NT2/D1 (cell line): ENCODE results near the gene TXNIP.
"Not testable (repeated sequence)": the region's sequence is repeated elsewhere in the genome, so short reads cannot be mapped to it uniquely, and the experiment has no call there.

ENCODE experiments used
- DNase-seq: peaks from one replicate; pipeline ENCODE4 v3.0.0-alpha.2; 2011; ENCODE audit warnings: low read depth, low spot score
- H3K27me3 ChIP-seq: 2 replicates; pipeline ENCODE4 v1.6.0; 2011; ENCODE audit warnings: mild to moderate bottlenecking; ENCODE audit not compliant: insufficient read length, insufficient read depth
- H3K36me3 ChIP-seq: 2 replicates; pipeline ENCODE4 v1.6.1; 2011; ENCODE audit warnings: mild to moderate bottlenecking, low read length, mixed read lengths; ENCODE audit not compliant: insufficient read depth, insufficient read length
- H3K4me1 ChIP-seq: 2 replicates; pipeline ENCODE4 v1.5.1; 2011; ENCODE audit not compliant: insufficient read depth, insufficient read length
- H3K4me3 ChIP-seq: 2 replicates; pipeline ENCODE4 v1.5.1; 2011; ENCODE audit warnings: low read depth; ENCODE audit not compliant: insufficient read length
- H3K9ac ChIP-seq: 2 replicates; pipeline ENCODE4 v1.6.0; 2011; ENCODE audit warnings: low read depth; ENCODE audit not compliant: insufficient read length
- H3K9me3 ChIP-seq: 2 replicates; pipeline ENCODE4 v1.5.1; 2011; ENCODE audit warnings: mild to moderate bottlenecking, low read length; ENCODE audit not compliant: insufficient read depth
- SUZ12 ChIP-seq: IDR thresholded peaks from 2 replicates; pipeline ENCODE4 v1.6.1; 2011; ENCODE audit not compliant: insufficient read length, insufficient read depth; ENCODE audit errors: extremely low read depth
- YY1 ChIP-seq: IDR thresholded peaks from 2 replicates; pipeline ENCODE4 v1.6.1; 2011; ENCODE audit not compliant: insufficient read length, insufficient read depth
- ZNF274 ChIP-seq: IDR thresholded peaks from 2 replicates; pipeline ENCODE4 v1.6.1; 2011; ENCODE audit warnings: mild to moderate bottlenecking, low read depth, low read length

TXNIP gene

GRCh38 chr1:146029117-146029516, 32.7 kb upstream of the TXNIP start:
- Histone ChIP-seq H3K27me3 (no peaks in the 10 kb centered on the region), H3K4me1 (no peaks in the 10 kb centered on the region), H3K9ac (no peak overlapping the region), H3K9me3 (no peaks in the 10 kb centered on the region; the same call in 1 of the 2 replicates), H3K4me3 (no peak overlapping the region), H3K36me3 (no peaks in the 10 kb centered on the region)
- DNase-seq: no peak
- TF ChIP-seq SUZ12: no peak
- TF ChIP-seq ZNF274: no peak
- TF ChIP-seq YY1: no peak

- H3K9me3 ChIP-seq, H3K4me3 ChIP-seq, H3K36me3 ChIP-seq, H3K4me1 ChIP-seq, H3K9ac ChIP-seq, DNase-seq, H3K27me3 ChIP-seq: not testable (repeated sequence)
Measured at GRCh38 chr1:146026650-146027049, 30.3 kb upstream of the TXNIP start.

- not testable (repeated sequence) for H3K9ac ChIP-seq, H3K9me3 ChIP-seq, H3K4me1 ChIP-seq, H3K4me3 ChIP-seq, H3K27me3 ChIP-seq, DNase-seq, H3K36me3 ChIP-seq
Measured at GRCh38 chr1:146025787-146026495, 29.6 kb upstream of the TXNIP start.

DNA sequence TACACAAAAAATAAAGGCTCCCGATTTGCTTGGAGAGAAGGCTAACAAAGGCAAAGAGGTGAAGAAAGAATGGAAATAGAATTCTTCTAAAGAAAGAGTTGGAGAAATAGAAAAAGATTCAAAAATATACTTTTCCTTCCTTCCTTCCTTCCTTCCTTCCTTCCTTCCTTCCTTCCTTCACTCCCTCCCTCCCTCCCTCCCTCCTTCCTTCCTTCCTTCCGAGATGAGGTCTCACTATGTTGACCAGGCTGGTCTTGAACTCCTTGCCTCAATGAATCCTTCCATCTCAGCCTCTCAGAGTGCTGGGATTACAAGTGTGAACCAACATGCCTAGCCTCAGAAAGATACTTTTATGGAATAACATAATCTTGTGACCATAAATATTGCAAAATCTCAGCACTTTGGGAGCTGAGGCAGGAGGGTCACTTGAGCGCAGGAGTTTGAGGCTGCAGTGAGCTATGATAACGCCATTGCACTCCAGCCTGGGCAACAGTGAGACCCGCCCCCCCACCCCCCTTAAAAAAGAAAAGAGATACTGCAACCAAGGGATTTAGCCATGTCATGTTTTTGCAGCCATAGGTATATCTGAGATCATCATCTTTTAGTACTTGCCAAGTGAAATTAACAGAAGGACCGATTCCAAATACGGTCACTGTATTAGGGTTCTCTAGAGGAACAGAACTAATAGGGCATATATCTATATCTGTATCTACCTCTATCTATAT, 26.2 kb upstream of the TXNIP start:
- H3K36me3 ChIP-seq: no peaks in the 10 kb centered on the region
- no peaks in the 10 kb centered on the region for H3K9me3 ChIP-seq
- no peaks in the 10 kb centered on the region for H3K4me1 ChIP-seq
- no peaks in the 10 kb centered on the region for H3K27me3 ChIP-seq
- no peak overlapping the region for H3K4me3 ChIP-seq
- H3K9ac ChIP-seq: no peak overlapping the region
- TF ChIP-seq ZNF274 (no peak), SUZ12 (no peak), YY1 (no peak)
- DNase-seq: no peak

GRCh38 chr1:146021622-146022402, 25.4 kb upstream of the TXNIP start, which contains the start of gene HJV:
TSS of gene HJV (minus strand) at chr1:146021735. CDS start at chr1:146020231, 1,504 bp downstream.
- no peaks in the 10 kb centered on the region for H3K27me3 ChIP-seq
- no peaks in the 10 kb centered on the region for H3K36me3 ChIP-seq
- H3K4me1 ChIP-seq: no peaks in the 10 kb centered on the region
- DNase-seq: no peak
- no peak within 1 kb of the TSS for H3K4me3 ChIP-seq
- TF ChIP-seq YY1: no peak
- no peak for TF ChIP-seq ZNF274
- TF ChIP-seq SUZ12: no peak
- no peak within 1 kb of the TSS for H3K9ac ChIP-seq
- H3K9me3 ChIP-seq: no peaks in the 10 kb centered on the region

- Histone ChIP-seq H3K36me3 (no peaks in the 10 kb centered on the region), H3K4me1 (no peaks in the 10 kb centered on the region), H3K4me3 (no peak overlapping the region), H3K27me3 (no peaks in the 10 kb centered on the region), H3K9ac (no peak overlapping the region), H3K9me3 (no peaks in the 10 kb centered on the region)
- DNase-seq: no peak
- TF ChIP-seq SUZ12 (no peak), YY1 (no peak), ZNF274 (no peak)
Measured at GRCh38 chr1:146021050-146021445, 24.7 kb upstream of the TXNIP start.
